SKM-1 (cell line): ENCODE data around the gene AP3D1.

Source experiments
- DNase-seq: peaks from one replicate; lab custom pipeline; 2025; ENCODE audit not compliant: unreplicated experiment; lab: John Stamatoyannopoulos, UW

Gene AP3D1

GRCh38 chr19:2184422-2184975, 33.1 kb upstream of the AP3D1 start:
- no peak for DNase-seq

GRCh38 chr19:2181633-2181997, 30.2 kb upstream of the AP3D1 start:
- no peak for DNase-seq

DNA sequence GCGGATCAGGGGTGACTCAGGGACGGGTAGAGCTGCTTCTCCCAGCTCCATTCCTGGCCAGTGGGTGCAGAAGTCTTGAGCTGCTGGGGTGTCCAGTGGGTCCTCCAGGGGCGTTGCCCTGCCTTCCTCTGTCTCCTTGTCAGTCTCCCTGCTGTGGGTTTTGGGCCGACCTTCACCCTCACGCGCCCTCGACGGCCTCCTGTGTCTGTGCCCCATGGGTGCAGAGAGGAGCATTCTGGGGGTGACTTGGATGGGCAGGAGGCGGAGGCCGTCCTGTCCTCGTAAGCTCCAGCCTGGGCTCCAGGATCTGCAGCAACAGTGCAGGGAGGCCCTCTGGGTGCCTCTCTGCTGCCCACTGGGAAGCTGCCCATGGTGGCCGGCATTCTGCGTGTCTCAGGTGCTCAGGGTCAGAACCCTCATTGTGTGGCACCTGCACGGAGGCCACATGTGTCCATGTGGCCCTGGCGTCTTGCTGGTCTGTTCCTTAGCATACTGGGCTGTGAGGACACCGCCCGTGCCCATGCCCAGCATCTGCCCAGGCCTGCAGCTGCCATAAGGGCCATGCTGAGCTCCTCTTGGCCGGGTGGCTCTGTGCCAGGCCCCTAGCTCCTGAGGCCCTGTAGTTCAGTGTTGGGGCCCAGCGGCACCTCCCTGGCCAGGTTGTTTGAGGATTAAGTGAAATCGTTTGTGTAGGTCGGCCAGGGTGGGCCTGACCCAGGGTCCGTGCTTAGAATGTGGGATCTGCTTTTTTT, 29.7 kb upstream of the AP3D1 start:
- no peak for DNase-seq

DNA sequence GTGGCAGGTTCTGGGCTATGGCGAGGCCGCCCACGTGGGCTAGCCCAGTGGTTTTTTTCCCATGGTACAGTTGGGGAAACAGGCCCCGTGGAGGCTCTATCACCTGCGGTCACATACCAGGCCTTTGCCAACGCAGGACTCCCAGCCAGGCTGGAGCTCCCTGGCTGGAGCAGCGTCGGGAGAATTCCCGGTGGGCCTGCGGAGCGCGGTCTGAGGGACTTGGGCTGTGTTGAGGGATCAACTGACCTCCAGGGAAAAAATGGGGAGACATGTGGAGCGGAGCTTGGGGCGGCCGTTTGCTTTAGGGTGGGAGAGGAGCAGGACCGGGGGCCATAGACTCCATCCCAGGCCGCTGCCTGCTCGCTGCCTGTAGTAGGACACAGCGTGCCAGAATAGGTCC, 28.7 kb upstream of the AP3D1 start:
- DNase-seq, result no peak

GRCh38 chr19:2179095-2179494, 27.7 kb upstream of the AP3D1 start:
- DNase-seq, result no peak

DNA sequence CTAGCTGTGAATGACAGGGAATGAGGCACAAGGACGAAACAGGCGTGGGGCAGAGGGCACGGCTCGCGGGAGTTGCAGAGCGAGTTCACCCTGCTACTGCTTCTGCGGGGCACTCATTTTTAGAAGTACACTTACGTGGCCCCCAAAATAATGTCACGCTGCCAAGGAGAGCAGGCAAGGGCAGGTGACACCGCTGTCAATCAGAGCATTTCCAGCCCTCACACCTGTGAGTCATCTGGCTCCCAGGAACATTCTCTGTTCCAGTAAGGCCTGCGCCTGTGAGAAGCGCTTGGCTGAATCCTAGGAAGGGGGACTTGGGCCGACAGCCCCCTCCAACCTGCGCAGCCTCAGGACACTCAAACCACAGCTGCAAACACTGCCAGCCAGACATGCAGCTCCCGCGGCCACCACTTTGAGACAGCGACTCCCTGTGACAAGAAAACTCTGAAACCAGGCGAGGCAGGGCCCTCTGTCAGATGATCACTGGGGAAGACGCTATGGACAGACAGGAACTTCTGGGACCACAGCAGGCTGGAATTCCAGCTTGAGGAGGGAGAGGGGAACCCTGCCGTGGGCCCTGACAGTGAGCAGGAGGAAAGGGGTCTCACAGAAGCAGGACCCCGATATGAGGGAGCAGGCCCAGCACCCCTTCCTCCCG, 25.1 kb upstream of the AP3D1 start:
- no peak for DNase-seq

DNA sequence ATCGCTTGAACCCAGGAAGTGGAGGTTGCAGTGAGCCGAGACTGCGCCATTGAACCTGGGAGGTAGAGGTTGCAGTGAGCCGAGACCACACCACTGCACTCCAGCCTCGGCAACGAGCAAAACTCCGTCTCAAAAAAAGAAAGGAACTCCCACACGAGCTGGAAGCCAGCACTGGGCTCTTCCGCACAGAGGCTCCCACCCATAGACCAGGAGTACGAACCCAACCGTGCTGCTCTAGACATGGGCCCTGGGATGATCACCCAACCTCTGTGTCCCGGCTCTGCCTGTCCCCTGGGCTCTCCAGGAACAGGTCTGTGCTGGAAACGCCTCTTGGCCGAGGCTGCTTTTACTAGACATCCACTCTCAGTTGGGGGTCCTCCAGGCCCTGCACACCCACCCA, 24.4 kb upstream of the AP3D1 start:
- DNase-seq, result no peak

DNA sequence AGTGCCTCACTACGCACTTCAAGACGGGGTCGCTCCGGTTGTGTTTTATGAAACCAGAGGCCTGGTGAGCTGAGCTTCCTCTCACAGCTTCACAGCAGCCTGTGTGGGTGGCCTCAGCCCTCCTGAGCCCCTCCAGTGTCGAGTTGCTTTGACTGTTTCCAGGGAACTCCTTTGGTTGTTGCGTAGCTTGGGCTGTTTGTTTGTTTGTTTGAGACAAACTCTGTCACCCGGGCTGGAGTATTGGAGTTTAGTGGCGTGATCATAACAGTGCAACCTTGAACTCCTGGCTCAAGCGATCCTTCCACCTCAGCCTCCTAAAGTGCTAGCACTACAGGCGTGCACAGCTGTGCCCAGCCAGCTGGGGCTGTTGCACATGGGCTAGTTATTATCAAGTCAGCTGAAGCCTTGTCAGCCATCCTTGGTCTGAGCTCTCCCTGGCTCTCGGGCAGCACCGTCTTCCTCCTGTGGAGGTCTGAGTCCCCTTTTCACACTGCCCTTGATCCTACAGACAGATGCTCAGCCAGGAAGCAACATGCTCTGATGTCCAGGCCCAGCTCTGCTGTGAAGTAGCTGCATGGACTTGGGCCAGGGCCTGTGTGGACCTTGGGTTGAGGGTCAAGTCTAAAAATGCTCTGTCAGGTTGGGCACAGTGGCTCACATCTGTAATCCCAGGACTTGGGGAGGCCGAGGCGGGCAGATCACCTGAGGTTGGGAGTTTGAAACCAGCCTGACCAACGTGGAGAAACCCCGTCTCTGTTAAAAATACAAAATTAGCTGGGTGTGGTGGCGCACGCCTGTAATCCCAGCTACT, 22.6 kb upstream of the AP3D1 start:
- no peak for DNase-seq

- no peak for DNase-seq
Measured at GRCh38 chr19:2173388-2173766, 22.0 kb upstream of the AP3D1 start.

DNA sequence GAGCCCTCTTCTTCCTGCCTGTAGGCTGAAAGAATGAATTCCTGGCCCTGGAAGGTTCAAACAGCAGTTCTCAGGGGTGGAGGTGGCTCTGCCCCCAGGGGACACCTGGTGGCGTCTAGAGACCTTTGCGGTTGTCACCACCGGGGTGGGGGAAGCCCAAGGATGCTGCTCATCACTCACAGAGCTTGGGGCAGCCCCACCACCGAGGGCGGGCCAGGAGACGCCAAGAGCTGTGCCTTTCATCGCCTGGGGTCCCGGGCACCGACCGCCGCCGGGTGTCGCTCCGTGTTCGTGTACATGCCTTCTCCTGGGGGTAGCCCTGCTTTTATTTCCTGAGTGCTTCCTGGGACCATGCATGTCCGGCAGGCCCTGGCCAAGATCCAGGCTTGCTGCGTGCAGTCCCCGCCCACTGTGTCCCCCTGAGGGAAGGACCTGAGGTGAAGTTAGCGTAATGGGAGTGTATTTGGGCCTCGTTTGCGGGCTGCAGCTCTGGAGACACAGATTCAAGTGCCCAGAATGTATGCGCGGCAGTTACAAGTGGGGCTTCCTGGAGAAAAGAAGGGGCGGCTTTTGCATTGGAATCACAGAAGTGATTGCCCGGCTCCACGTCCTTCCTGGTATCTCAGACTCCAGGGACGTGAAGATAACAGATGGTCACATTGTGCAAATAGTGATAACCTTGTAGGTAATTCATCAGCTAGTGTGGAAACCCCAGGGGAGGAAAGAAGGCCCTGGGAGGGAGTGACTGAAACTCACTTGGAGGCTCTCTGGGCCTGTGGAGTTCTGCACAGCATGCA, 20.2 kb upstream of the AP3D1 start:
- no peak for DNase-seq

DNA sequence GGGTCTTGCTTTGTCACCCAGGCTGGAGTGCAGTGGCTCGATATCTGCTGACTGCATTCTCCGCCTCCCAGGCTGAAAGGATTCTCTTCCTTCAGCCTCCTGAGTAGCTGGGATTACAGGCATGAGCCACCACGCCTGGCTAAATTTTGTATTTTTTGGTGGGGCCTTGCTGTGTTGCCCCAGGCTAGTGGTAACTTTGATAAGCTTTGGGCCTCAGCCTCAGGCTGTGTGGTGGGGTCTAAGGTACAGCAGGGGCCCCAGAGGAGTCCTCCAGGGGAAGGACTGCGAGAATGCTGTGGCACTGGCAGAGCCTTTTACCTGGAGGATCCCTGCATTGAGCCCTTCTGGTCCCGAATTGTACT, 19.6 kb upstream of the AP3D1 start:
- DNase-seq, result no peak

GRCh38 chr19:2170219-2170618, 18.9 kb upstream of the AP3D1 start:
- DNase-seq, result no peak

- peak; percentile 63 for DNase-seq
Measured at GRCh38 chr19:2168619-2169424, 17.5 kb upstream of the AP3D1 start.

DNA sequence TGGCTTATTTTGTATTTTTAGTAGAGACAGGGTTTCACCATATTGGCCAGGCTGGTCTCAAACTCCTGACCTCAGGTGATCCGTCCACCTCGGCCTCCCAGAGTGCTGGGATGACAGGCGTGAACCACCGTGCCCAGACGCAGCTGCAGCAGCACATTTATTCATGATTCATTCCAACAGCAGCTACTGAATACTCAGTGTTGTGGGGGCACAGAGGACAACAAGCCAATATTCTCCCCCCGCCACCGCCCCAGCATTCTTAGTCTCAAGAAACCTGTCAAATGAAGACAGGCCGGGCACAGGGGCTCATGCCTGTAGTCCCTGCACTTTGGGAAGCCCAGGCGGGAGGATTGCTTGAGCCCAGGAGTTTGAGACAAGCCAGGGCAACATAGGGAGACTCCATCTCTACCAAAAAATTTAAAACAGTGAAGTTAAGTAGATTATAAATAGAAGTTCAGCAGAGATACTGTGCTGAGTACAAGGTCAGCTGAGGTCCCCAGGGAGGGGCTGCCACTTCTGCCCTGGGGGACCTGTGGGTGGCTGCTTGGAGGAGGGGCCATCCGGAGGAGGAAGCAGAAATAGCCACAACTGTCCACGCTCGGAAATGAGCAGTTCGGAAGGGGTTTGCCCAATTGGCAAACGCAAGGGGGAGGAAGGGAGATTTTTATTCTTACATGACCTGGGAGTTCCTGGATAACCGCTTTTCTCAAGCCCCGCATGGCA, 16.7 kb upstream of the AP3D1 start:
- peak; percentile 93 for DNase-seq

DNA sequence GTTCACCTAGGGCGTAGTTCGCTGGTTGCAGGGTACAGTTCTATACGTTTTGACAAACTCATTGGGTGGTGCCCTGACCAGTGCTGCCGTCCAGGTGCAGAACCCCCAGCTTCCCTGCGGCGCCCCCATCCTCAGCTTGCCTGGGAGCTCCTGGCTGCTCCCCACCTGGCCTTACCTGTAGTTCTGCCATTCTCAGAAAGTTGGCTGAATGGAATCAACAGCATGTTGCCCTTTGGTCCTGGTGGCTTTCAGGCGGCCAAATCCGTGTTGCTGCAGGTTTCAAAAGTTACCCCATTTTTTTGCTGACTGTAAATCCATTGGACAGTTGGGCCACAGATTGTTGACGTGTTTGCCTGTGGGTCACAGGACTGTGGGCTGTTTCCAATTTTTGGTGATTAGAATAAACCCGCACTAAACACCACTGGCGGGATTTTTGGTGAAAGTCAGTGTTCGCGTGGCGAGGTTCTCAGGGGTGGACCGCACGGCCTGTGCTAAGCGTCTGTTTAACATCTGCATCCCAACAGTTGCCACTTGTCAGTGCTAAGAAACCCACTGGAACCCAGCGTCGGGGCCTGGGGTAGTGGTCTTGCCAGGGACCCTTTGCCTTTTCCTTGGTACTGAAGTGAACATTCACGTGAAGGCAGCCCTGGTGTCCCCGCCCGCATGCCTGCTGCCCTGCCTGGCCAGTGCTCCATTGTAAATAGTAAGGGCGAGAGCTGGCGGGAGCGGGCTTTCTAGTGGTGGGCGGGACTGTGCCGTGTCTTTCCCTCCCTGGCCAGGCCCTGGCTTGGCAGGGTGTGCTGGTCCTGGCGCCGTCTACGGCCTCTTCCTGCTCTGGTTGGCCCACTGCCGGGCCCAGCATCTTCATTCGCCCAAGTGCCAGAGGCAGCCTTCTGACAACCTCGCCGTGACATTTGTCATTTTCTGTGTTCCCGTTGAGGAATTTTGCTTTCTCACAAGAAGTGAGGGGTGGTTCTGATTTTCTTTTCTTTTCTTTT, 15.7 kb upstream of the AP3D1 start:
- no peak for DNase-seq

DNA sequence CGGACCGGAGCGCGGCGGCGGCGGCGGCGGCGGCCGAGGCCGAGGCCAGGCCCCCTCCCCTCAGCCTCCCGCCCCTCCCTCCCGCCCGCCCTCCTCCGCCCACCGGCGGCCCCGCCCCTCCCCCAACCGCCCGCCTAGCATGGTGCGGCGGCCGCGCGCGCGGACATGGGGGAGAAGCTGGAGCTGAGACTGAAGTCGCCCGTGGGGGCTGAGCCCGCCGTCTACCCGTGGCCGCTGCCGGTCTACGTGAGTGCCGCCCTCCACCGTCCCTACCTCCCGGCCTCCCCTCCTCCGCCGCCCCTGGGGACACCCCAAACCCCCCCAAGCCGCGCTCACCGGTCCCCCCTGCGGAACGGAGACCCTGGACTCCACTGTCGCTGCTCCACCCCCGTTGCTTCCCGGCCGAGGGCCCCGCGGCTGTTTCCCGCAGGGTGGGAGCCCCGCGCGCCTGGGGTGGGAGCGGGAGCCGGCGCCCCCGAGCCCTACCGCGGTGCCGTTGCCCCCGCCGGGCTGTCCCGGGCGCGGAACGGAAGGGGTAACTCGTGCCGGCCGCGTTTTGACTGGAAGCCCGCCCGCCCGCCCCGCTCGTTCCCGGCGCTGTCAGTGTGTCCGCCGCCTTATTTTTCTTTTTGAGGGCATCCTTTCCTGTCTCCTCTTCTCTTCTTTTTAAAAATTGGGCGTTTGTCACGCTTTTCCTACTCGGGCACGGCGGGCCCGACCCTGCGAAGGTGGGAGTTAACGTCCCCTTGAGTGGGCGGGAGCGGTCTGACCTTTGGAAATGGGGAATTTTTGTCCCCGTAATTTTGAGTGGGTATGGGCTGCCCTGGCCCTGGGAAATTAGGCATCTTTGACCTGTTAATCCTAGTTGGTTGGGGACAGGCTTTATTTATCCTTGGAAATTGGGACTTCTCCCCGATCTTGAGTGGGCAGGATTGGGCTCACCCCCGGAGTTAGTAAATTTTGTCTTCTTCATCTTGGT, 12.9 kb upstream of the AP3D1 start:
- DNase-seq, result no peak

GRCh38 chr19:2160379-2160778, 9.0 kb upstream of the AP3D1 start:
- DNase-seq, result no peak
